K562 (cell line): Measurements from ENCODE around the gene BTBD16.

Experiments
- ARHGAP35 ChIP-seq: fragments of 450-650 bp; IDR thresholded peaks from 2 replicates; pipeline ENCODE4 v1.6.1; 2018; ENCODE audit not compliant: partially characterized antibody
- CTCF ChIP-seq, 3 experiments: IDR thresholded peaks in 2 of 3; conservative IDR thresholded peaks in 1 of 3; 2 replicates each; pipeline ENCODE4 v1.5.1; 2011 to 2012; ENCODE audit warnings: low read length in 3 of 3, mild to moderate bottlenecking in 3 of 3, control low read depth in 2 of 3, improper control_type of control experiment in 1 of 3, inconsistent platforms in 1 of 3, low read depth in 1 of 3, mixed read lengths in 1 of 3, moderate library complexity in 1 of 3; ENCODE audit not compliant: insufficient read depth in 2 of 3
- E2F6 ChIP-seq, 2 experiments: IDR thresholded peaks; 2 replicates each; pipeline ENCODE4 v1.6.1; 2011; ENCODE audit warnings: borderline replicate concordance in 1 of 2, control low read depth in 1 of 2, low read depth in 1 of 2, low read length in 1 of 2, mild to moderate bottlenecking in 1 of 2, mixed read lengths in 1 of 2, moderate library complexity in 1 of 2; ENCODE audit not compliant: insufficient read depth in 1 of 2, insufficient read length in 1 of 2, poor library complexity in 1 of 2, severe bottlenecking in 1 of 2; ENCODE audit errors: extremely low read depth in 1 of 2
- FOXM1 ChIP-seq, 2 experiments: fragments of 450-650 bp in 1 of 2; sonication (generic) in 1 of 2; formaldehyde crosslinking in 1 of 2; IDR thresholded peaks; 2 replicates each; pipeline versions ENCODE4 v1.6.1 to v1.9.0; 2017 to 2022; ENCODE audit warnings: low read depth in 2 of 2, mild to moderate bottlenecking in 2 of 2, missing genetic modification reagents in 1 of 2, moderate library complexity in 1 of 2
- GMEB1 ChIP-seq: fragments of 250-450 bp; sonication (Bioruptor Pico); IDR thresholded peaks from 2 replicates; pipeline ENCODE4 v1.4.0; 2020; ENCODE audit warnings: mild to moderate bottlenecking
- HNRNPLL ChIP-seq: fragments of 200-400 bp; formaldehyde crosslinking; IDR thresholded peaks from 2 replicates; pipeline ENCODE4 v1.6.1; 2017; ENCODE audit warnings: low read length, low read depth, mild to moderate bottlenecking; ENCODE audit not compliant: poor library complexity, severe bottlenecking
- NKRF ChIP-seq: fragments of 450-650 bp; IDR thresholded peaks from 2 replicates; pipeline ENCODE4 v1.6.1; 2016; ENCODE audit warnings: borderline replicate concordance
- RNF2 ChIP-seq: sonication (generic); IDR thresholded peaks from 2 replicates; pipeline ENCODE4 v1.6.1; 2016
- TAF1 ChIP-seq: IDR thresholded peaks from 2 replicates; pipeline ENCODE4 v1.6.1; 2011; ENCODE audit warnings: mild to moderate bottlenecking, low read length, moderate library complexity; ENCODE audit not compliant: insufficient read depth, control insufficient read depth, severe bottlenecking; ENCODE audit errors: extremely low read depth
- ZBTB49 ChIP-seq: sonication (generic); formaldehyde crosslinking; IDR thresholded peaks from 2 replicates; pipeline ENCODE4 v1.8.0; 2022; ENCODE audit warnings: missing genetic modification reagents, mild to moderate bottlenecking, borderline replicate concordance

- TF ChIP-seq RNF2: no peak
- no peak for TF ChIP-seq TAF1
- no peak for TF ChIP-seq GMEB1 (CRISPR knock-in tag)
- no peak for TF ChIP-seq ARHGAP35
- no peak for TF ChIP-seq NKRF
- TF ChIP-seq E2F6 (IDR thresholded peaks at IDR 0.05; ENCODE audit: borderline replicate concordance in 1 of 2, extremely low read depth in 1 of 2, insufficient read depth in 1 of 2, insufficient read length in 1 of 2, low read depth in 1 of 2, low read length in 1 of 2, poor library complexity in 1 of 2, severe bottlenecking in 1 of 2): no peak
- TF ChIP-seq CTCF (IDR thresholded peaks at IDR 0.05 in 2 of 3, conservative IDR thresholded peaks at IDR 0.05 in 1 of 3; ENCODE audit: insufficient read depth in 2 of 3, low read depth in 1 of 3, low read length in 3 of 3): no peak
- no peak for TF ChIP-seq FOXM1 (IDR thresholded peaks at IDR 0.05; ENCODE audit: low read depth)
- TF ChIP-seq FOXM1 (CRISPR knock-in tag; IDR thresholded peaks at IDR 0.05; ENCODE audit: low read depth): no peak
- no peak for TF ChIP-seq HNRNPLL
- no peak for TF ChIP-seq ZBTB49 (CRISPR knock-in tag)
Measured at GRCh38 chr10:122303271-122304053, 32.4 kb downstream of the BTBD16 start.
